ENCODE measurements around the gene STX17. TPM values are rescaled to one million over a fixed set of nuclear protein-coding genes. Genes with fewer than 3 reads are reported as not detected.

Gene STX17
- polyA plus RNA-seq, 1 experiment = 16.7 TPM

Other genes starting within 250 kb of the STX17 start
- 0.14 and 0.17 TPM in 2 replicates for gene NR4A3, start 84.8 kb upstream of the STX17 start, polyA plus RNA-seq (2011; rRNA removed)
- gene ERP44, start 192.3 kb downstream of the STX17 start, polyA plus RNA-seq (2011; rRNA removed) = 20.9 and 28.0 TPM in 2 replicates
- 20.1 and 22.5 TPM in 2 replicates for gene INVS, start 192.6 kb downstream of the STX17 start, polyA plus RNA-seq (2011; rRNA removed)